MG63 (cell line): ENCODE results near the gene SLC6A11. TPM values are rescaled to one million over a fixed set of nuclear protein-coding genes. Genes with fewer than 3 reads are reported as not detected.

Source experiments
- DNase-seq: peaks from one replicate; pipeline ENCODE4 v3.0.0-alpha.2; 2020
- H3K27me3 ChIP-seq: fragments of 250-450 bp; sonication (Bioruptor Pico); 2 replicates; pipeline ENCODE4 v1.5.1; 2020; ENCODE audit warnings: mild to moderate bottlenecking, moderate library complexity
- H3K36me3 ChIP-seq: fragments of 250-450 bp; sonication (Bioruptor Pico); 2 replicates; pipeline ENCODE4 v1.5.1; 2020; ENCODE audit warnings: mild to moderate bottlenecking, moderate library complexity
- H3K4me3 ChIP-seq: fragments of 250-450 bp; sonication (Bioruptor Pico); 2 replicates; pipeline ENCODE4 v1.5.1; 2020; ENCODE audit warnings: mild to moderate bottlenecking, moderate library complexity
- H3K9me3 ChIP-seq: fragments of 250-450 bp; sonication (Bioruptor Pico); 2 replicates; pipeline ENCODE4 v1.5.1; 2020; ENCODE audit warnings: mild to moderate bottlenecking, moderate library complexity
- total RNA-seq: library from RNA; depleted of rRNA; stranded (reverse); fragments of >200 nt; shearing (Covaris generic); gene quantifications from 2 replicates; pipeline ENCODE4 v1.2.3, GENCODE V29; 2014; ENCODE audit warnings: low replicate concordance

The SLC6A11 gene
- total RNA-seq, 1 experiment from 2014 or later: 0.95 TPM

DNA sequence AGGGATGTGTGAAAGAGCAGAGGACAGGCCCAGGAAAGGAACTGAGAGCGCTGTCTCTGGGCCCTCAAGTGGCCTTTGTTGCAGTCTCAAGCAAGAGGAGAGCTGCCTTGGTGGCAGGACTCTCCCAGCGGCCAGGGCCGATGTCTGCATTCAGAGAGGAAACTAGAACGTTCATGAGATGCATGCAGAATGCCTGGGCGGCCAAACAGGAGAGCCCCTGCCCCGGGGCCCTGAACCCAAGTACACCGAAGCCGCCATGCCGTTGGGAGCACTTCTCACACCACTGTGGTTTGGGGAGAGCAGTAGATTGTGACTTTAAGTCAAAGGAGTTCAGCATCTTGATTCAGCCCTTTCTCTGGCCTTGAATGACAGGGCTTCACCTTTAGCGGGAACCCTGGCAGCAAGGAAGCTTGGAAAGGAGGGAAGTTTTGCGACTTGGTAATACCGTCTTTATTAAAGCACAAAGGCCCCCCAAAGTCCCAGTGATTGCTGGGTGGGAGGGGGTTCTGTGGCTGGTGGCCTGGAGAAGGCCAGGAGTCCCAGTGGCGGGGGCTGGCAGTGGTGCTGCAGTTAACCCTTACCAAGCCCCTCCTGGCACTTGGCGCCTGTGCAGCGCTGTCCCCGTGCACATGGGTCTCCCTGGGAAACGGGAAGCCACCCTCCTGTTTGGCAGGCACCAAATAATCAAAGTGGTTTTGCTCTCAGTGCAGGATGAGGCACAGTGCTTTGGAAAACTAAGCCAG is 36.2 kb downstream of the SLC6A11 start:
- no peaks in the 10 kb centered on the region for H3K36me3 ChIP-seq
- DNase-seq: no peak
- no peaks in the 10 kb centered on the region for H3K9me3 ChIP-seq
- H3K27me3 ChIP-seq: no peaks in the 10 kb centered on the region
- no peak overlapping the region for H3K4me3 ChIP-seq

DNA sequence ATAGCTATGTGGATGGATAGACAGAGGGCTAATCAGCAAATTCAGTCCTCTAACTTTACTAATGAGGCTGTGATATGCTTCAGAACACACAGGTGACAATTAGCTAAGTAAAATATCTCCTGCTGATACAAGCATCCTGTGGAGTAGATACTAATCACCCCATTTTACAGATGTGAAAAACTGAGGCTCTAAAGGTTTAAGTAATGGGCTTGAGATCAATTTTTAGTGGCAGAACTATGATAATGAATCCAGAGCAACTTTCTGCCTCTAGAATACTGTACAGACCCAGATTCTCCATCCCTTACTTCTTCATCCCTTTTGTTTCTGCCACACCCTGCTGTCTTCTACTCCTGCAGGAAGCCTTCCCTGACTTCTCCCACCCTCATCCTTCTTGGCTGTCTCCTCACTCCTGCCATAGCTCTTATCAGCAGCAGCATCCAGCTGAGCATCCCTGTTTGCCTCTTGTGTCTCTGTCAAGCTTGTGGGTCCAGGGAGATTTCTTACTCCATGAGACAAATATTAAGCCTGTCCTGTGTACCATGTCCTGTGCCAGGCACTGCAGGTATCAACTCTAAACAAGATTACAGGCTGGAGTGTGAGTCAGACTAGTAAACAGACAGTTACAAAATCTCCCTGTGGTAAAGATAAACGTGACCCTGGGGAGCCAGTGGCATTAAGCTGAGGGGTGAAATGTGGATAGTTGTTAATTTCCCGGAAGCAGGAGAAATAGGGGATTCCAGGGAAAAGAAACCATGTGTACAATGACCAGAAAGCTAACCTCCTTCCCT is 39.2 kb downstream of the SLC6A11 start:
- no peak overlapping the region for H3K4me3 ChIP-seq
- DNase-seq: no peak
- H3K9me3 ChIP-seq: no peaks in the 10 kb centered on the region; the same call in 1 of the 2 replicates
- no peaks in the 10 kb centered on the region for H3K36me3 ChIP-seq
- H3K27me3 ChIP-seq: no peaks in the 10 kb centered on the region

DNA sequence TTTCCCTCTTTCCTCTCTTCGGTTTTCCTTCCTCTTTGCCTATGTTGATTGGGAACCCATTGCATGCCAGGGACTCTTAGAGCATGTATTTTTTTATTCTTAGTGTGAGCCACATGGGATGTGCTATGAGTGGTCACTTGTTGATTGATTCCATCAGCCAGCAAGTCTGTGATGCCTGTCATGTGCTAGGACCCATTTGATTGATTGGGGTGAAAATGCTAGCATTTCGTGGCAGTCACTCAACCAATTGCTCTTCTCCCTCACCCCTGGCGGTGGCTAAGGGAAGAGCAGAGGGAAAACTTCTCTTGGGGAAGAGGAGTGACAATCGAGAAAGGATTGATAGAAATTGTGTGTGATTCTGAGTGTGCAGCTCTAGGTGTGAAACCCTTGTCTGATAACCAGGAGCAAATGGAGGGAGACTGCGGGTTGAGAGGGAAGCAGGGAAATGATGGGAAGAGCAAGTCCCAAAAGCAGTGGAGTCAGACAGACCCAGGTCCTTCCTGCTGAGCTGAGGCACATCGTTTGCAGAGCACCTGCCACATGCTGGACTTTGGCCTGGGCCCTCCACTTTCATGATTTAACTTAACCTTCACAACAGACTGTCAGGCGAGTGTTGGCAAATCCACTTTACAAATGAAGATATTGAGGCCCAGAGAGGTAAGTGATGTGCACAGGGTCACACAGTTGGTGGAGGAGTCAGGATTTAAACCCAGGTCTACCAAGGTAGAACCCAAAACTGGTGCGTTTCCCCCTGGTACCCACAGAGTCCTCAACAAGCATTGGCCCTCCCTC is 40.0 kb downstream of the SLC6A11 start:
- Histone ChIP-seq H3K36me3 (no peaks in the 10 kb centered on the region), H3K27me3 (no peaks in the 10 kb centered on the region), H3K9me3 (no peaks in the 10 kb centered on the region; the same call in 1 of the 2 replicates), H3K4me3 (no peak overlapping the region)
- no peak for DNase-seq

DNA sequence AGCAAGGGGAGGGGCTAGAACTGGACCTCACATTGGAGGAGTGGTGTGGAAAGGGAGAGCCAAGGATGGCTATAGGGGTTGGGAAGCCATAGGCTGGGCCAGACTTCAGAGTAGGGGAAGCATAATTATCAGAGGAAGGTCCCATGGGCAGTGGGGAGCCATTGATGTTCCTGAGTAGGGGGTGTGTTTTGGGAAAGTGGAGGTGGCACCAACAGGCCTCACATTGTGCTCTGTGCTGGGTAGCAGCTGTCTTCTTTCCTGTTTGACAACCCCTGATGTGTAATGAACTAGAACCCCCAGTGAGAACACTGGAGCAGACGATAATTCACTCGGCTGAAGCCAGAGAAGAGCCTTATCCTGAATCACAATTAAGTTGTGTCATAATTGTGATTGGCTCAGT is 41.2 kb downstream of the SLC6A11 start:
- no peak for DNase-seq
- no peak overlapping the region for H3K4me3 ChIP-seq
- H3K27me3 ChIP-seq: no peaks in the 10 kb centered on the region
- no peaks in the 10 kb centered on the region for H3K36me3 ChIP-seq
- H3K9me3 ChIP-seq: no peaks in the 10 kb centered on the region; the same call in 1 of the 2 replicates

DNA sequence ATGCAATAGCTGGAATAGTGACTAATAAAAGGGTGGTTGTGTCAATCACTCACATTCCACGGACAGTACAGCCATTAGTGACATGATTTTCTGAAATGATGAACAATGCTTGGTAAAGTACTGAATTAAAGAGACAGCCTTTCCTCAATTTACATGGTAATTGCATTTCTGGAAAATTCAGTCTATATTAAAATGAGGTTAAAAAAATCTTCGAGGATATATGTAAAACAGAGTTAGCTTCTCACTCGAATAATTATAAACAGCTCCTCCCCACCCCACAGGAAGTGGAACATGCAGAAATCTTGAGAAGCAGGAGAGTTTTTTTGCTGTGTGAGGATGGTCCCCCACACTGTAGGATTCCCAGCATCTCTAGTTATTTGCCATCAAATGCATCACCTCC is 42.1 kb downstream of the SLC6A11 start:
- no peak for DNase-seq
- Histone ChIP-seq H3K27me3 (no peaks in the 10 kb centered on the region), H3K36me3 (no peaks in the 10 kb centered on the region), H3K4me3 (no peak overlapping the region), H3K9me3 (no peaks in the 10 kb centered on the region; the same call in 1 of the 2 replicates)

DNA sequence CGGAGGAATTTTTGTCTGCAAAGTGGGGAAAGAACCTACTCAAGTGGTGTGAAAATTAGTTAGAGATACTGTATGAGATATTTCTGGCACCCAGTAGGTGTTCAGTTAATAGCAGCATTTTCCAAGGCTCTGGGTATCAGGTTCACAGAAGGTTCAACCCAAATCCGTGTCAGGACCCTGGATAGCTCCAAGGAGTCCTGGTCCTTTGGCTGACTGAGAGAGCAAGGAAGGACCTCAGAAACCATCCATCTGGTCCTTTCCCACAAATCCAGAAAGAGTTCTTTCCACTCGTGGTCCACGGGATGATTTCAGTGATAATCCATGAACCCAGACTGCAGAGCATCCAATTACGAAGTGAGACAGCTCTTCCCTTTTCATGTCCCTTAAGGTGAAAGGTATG is 51.4 kb downstream of the SLC6A11 start:
- DNase-seq: no peak
- H3K27me3 ChIP-seq: no peaks in the 10 kb centered on the region
- no peak overlapping the region for H3K4me3 ChIP-seq
- H3K36me3 ChIP-seq: no peaks in the 10 kb centered on the region
- no peaks in the 10 kb centered on the region for H3K9me3 ChIP-seq

DNA sequence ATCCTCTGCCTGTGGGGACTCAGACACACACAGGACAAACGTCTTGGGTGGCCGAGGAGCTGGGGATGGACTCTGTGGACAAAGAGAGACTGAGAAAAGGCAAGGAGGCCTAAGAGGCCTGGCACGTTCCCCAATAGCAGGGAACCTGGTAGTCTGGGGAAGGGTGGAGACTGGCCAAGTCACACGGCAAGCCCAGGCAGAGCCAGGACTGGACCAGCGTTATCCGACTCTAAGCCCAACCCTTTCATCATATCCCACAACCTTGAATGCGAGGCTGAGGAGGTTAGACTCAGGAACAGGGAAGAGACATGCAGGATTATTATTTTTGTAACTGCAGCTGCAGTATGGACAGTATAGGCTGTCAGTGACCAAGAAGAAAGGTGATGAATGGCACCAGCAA is 53.4 kb downstream of the SLC6A11 start:
- H3K27me3 ChIP-seq: no peaks in the 10 kb centered on the region
- no peaks in the 10 kb centered on the region for H3K9me3 ChIP-seq
- H3K36me3 ChIP-seq: no peaks in the 10 kb centered on the region
- H3K4me3 ChIP-seq: no peak overlapping the region
- DNase-seq: no peak

DNA sequence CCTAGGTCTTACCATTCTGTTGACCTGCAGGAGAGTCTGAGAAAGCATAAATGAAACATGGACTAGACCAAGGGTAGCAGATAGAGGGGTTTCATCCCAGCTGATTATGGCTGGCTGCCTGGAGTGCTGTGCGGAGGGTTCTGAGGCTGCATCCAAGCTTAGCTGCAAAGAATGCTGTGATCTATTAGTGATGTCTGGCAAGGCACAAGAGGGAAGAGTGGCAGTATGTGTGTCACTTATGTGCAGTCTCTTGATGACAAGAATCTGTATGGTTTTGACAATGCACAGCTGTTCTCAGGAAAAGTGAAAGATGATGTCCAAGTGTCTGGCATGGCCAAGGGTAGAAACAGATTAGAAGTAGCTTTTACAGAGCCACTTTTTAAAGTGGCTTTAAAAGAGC is 54.3 kb downstream of the SLC6A11 start:
- no peaks in the 10 kb centered on the region for H3K36me3 ChIP-seq
- H3K9me3 ChIP-seq: no peaks in the 10 kb centered on the region
- no peak overlapping the region for H3K4me3 ChIP-seq
- DNase-seq: no peak
- no peaks in the 10 kb centered on the region for H3K27me3 ChIP-seq

DNA sequence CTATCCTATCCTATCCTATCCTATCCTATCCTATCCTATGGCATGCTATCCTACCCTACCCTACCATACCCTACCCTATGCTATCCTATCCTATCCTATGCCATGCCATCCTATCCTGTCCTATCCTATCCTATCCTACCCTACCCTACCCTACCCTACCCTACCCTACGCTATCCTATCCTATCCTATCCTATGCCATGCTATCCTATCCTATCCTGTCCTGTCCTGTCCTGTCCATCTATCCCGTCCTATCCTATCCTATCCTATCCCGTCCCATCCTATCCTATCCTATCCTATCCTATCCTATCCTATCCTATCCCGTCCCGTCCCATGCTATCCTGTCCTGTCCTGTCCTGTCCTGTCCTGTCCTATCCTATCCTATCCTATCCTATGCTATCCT is 57.4 kb downstream of the SLC6A11 start:
- H3K27me3 ChIP-seq: no peaks in the 10 kb centered on the region
- no peak for DNase-seq
- H3K4me3 ChIP-seq: no peak overlapping the region
- H3K9me3 ChIP-seq: no peaks in the 10 kb centered on the region
- no peaks in the 10 kb centered on the region for H3K36me3 ChIP-seq

DNA sequence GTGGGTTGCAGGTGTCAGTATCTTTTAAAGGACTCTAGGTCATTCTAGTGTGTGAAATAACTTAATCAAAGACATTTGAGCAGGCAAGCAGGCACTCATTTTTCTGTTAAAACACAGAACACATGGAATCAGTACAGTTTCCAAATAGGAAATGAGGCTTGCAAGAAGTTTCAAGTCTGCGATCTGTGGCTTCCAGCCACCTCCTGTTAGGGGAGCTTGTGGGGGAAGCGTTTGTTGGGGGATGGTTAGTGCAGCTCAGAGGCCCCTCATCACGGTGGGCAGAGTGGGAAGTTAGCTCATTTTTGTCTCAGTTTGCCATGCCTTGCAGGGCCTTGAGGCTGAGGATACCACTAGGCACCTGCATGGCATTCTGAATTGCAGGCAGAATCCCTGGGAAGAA is 59.9 kb downstream of the SLC6A11 start:
- no peaks in the 10 kb centered on the region for H3K36me3 ChIP-seq
- no peaks in the 10 kb centered on the region for H3K27me3 ChIP-seq
- DNase-seq: no peak
- H3K4me3 ChIP-seq: no peak overlapping the region
- H3K9me3 ChIP-seq: no peaks in the 10 kb centered on the region

DNA sequence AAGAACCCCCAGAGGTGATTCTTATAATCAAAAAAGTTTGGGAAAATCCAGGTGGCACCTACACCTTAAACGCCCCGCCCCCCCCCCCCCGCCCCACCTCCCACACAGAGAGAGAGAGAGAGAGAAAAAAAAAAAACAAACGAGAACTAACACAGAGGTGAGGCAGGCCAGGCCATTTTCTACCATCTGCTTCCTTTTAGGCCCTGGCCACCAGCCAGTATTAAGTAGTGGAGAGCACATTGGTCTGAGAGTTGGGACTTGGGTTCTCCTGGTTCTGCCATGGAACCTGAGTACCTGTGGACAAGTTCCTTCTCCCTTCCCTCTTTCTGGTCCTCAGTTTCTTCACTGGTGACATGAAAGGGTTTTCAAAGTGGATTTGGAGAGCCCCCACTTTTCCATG is 60.6 kb downstream of the SLC6A11 start:
- H3K27me3 ChIP-seq: no peaks in the 10 kb centered on the region
- H3K4me3 ChIP-seq: no peak overlapping the region
- H3K9me3 ChIP-seq: no peaks in the 10 kb centered on the region
- H3K36me3 ChIP-seq: no peaks in the 10 kb centered on the region
- DNase-seq: no peak

DNA sequence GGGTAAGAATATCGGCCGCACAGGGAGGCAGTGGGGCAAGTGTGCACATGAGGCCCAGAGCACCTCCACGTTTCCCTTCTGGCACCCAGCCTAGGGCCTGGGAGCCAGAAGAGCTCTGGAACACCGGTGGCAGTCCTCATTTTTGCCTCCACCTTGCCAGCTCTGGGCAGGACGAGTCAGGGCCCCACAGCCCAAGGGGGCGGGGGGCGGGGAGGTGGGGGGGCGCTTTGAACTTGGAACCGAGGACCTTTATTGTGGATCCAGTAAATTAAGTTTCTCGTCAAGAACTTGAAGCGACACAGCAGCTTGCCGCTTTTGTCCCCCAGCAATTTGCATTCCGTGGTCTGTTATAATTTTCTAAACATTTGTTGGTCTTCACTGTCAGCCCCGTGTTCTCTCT is 66.8 kb downstream of the SLC6A11 start:
- H3K27me3 ChIP-seq: no peaks in the 10 kb centered on the region
- no peaks in the 10 kb centered on the region for H3K9me3 ChIP-seq
- H3K4me3 ChIP-seq: no peak overlapping the region
- H3K36me3 ChIP-seq: no peaks in the 10 kb centered on the region
- no peak for DNase-seq

DNA sequence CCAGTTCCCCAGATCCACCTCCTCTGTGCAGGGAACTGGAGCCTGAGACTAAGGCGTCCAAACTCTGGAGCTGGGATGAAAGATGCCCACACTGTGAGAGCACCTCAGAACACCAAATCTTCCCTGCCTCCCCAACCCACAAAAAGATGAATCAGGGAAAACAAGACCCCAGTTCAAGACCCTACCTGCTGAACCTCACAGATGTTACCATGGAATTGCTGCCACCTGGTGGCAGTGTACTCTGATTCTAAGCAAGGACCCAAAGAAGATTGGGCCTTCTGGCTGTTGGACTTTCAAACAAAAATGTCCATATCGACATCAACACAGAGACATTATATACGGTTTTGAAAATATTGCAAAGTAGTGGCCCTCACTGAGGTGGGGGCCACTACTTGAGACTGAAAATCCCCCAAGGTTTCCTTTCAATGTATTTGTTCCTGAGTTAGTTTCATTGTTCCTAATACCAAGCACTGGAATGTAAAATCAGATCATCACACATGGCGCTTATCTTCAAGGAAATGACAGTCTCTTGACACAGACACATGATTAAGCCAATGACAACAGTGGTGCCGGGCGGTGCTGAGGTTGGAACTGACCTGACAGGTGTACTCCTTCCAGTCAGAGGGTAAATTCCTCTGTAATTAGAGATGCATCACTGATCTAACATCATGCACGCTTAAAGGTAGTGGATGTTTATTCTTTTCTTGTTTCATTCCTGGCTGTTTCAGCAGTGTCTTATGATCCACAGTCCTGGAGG is 67.6 kb downstream of the SLC6A11 start:
- H3K36me3 ChIP-seq: no peaks in the 10 kb centered on the region
- H3K27me3 ChIP-seq: no peaks in the 10 kb centered on the region
- no peaks in the 10 kb centered on the region for H3K9me3 ChIP-seq
- no peak for DNase-seq
- no peak overlapping the region for H3K4me3 ChIP-seq

DNA sequence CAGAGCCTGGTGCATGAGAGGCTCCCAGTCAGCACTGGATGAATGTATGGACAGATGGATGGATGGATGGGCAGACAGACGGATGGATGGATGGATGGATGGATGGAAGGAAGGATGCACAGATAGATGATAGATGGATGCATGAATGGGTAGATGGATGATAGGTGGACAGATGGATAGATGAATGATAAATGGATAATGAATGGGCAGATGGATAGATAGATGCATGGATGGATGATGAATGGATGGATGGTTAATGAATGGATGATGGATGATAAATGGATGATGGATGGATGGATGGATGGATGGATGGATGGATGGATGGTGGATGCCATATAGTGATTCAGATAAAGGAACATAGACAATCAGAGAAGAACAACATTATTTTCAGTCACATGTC is 71.0 kb downstream of the SLC6A11 start:
- Histone ChIP-seq H3K9me3 (no peaks in the 10 kb centered on the region; the same call in 1 of the 2 replicates), H3K27me3 (no peaks in the 10 kb centered on the region), H3K36me3 (no peaks in the 10 kb centered on the region), H3K4me3 (no peak overlapping the region)
- DNase-seq: no peak

DNA sequence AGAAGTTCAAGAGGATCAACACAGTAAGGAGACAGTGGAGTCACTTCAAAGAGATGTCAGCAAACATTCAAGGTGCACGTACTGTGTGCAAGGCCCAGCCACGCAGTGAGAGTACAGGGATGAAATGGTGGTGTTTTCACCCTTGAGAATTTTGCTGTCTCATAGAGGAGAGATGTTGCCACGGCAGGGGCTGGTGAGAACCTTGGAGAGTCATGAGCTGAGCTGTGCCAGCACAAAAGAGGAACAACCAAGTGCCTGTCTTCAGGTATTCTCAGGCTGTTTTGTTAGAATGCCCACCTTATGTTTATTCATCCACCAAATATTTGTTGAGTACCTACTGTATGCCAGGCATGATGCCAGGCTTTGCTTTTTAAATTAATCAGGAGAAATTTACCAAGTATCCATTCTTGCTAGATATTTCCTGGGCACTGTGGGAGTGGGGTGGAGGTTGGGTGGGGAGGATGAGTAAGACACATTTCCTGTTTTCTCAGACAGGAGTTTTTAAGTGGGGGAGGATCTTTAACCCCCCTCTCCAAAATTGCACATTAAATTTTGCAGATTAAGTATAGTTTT is 72.6 kb downstream of the SLC6A11 start:
- no peaks in the 10 kb centered on the region for H3K27me3 ChIP-seq
- DNase-seq: no peak

DNA sequence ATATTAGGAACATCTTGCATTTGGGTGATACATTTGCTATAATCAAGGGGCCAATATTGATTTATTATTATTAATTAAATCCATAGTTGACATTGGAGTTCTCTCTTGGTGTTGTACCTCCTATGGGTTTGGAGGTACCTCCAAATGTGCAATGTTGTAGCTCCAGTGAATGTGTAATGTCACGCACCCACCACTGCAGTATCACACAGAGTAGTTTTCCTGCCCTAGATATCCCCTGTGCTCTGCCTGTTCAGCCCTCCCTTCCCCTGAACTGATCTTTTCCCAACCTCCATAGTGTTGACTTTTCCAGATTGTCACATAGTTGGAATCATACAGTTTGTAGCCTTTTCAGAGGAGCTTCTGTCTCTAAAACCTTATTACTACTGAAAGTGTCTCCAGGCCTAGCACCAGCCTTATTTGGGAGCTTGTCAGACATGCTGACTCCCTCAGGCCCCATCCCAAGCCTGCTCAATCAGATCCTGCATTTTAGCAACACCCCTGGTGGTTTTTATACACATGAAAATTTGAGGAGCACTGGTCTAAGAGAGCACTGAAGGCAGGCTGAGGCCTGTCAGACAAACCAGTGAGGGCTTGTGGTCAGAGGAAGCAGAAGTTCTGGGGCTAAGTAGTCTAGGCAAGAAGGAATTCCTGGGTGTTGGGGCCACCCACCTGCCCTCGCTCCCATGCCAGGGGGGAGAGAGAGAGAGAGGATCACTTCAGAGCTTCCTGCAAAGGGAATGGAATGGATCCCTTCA is 73.4 kb downstream of the SLC6A11 start:
- Histone ChIP-seq H3K4me3 (no peak overlapping the region), H3K9me3 (no peaks in the 10 kb centered on the region; the same call in 1 of the 2 replicates), H3K27me3 (no peaks in the 10 kb centered on the region), H3K36me3 (no peaks in the 10 kb centered on the region)
- no peak for DNase-seq

More for the DNA sequence above, 72.6 kb downstream of the SLC6A11 start:
- Histone ChIP-seq H3K4me3 (no peak overlapping the region), H3K36me3 (no peaks in the 10 kb centered on the region), H3K9me3 (no peaks in the 10 kb centered on the region; the same call in 1 of the 2 replicates)
